Peyer's patch (tissue), 4 donors: ENCODE data around the gene DACH2. TPM values are rescaled to one million over a fixed set of nuclear protein-coding genes. Genes with fewer than 3 reads are reported as not detected.

Source experiments
- DNase-seq, 3 donors: peaks; one replicate each; pipeline ENCODE4 v3.0.0-alpha.2; 2017 to 2019
- H3K27ac ChIP-seq, 4 donors: fragments of 200-600 bp; sonication (generic); one replicate each; pipeline ENCODE4 v1.5.1; 2016 to 2019
- H3K27me3 ChIP-seq, 2 donors: fragments of 200-600 bp; sonication (generic); one replicate each; pipeline ENCODE4 v1.5.1; 2019
- H3K36me3 ChIP-seq, 3 donors: fragments of 200-600 bp; sonication (generic); one replicate each; pipeline ENCODE4 v1.5.1; 2016 to 2019
- H3K4me1 ChIP-seq, 4 donors: fragments of 200-600 bp; sonication (generic); one replicate each; pipeline ENCODE4 v1.5.1; 2016 to 2019
- H3K4me3 ChIP-seq, 4 donors: fragments of 200-600 bp; sonication (generic); 1 replicate in 3 of 4; 2 replicates in 1 of 4; pipeline ENCODE4 v1.5.1; 2016 to 2019; ENCODE audit warnings: mild to moderate bottlenecking in 1 of 4
- H3K9me3 ChIP-seq, 4 donors: fragments of 200-600 bp; sonication (generic); one replicate each; pipeline ENCODE4 v1.5.1; 2016 to 2019; ENCODE audit warnings: mild to moderate bottlenecking in 1 of 4
- POLR2A ChIP-seq, 2 donors: fragments of 450-650 bp; IDR thresholded peaks; one replicate each; pipeline ENCODE4 v1.5.1; 2017; ENCODE audit warnings: antibody characterized with exemption in 2 of 2, mild to moderate bottlenecking in 2 of 2, moderate library complexity in 2 of 2
- total RNA-seq, 4 donors: library from RNA; depleted of rRNA; stranded (reverse); fragments of >200 nt; gene quantifications; one replicate each; pipeline ENCODE4 v1.1.0, GENCODE V29; 2016
- TF ChIP-seq, protein P1 (sequence below), 6 experiments: fragments of 450-650 bp in 4 of 6; fragments of 200-600 bp in 2 of 6; sonication (generic) in 1 of 6; IDR thresholded peaks; one replicate each; pipeline ENCODE4 v1.5.1; 2017 to 2019; ENCODE audit warnings: antibody characterized with exemption in 6 of 6, mild to moderate bottlenecking in 3 of 6, moderate library complexity in 1 of 6

Gene DACH2
- total RNA-seq, 4 donors from 2014 or later, result 5.0 TPM; not detected in 3

DNA sequence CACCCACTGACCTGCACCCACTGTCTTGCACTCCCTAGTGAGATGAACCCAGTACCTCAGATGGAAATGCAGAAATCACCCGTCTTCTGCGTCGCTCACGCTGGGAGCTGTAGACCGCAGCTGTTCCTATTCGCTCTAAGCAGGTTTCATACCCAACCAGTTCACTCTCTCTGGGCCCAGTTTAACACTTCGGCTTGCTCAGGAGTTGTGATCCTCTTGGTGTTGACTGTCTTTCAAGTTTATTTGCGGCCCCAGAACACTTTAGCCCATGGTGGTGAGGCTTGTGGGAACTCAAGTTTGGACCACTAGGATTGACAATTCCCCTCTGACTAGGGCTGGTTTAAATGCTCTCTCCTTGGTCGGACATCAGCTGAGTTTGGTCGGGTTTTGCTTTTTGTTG, 147.0 kb downstream of the DACH2 start:
- no peaks in the 10 kb centered on the region for H3K36me3 ChIP-seq
- H3K27me3 ChIP-seq, result no peaks in the 10 kb centered on the region
- no peaks in the 10 kb centered on the region for H3K9me3 ChIP-seq
- no peak for DNase-seq
- no peaks in the 10 kb centered on the region for H3K4me1 ChIP-seq
- no peak overlapping the region for H3K4me3 ChIP-seq
- no peak overlapping the region for H3K27ac ChIP-seq
- TF ChIP-seq, protein P1, sequence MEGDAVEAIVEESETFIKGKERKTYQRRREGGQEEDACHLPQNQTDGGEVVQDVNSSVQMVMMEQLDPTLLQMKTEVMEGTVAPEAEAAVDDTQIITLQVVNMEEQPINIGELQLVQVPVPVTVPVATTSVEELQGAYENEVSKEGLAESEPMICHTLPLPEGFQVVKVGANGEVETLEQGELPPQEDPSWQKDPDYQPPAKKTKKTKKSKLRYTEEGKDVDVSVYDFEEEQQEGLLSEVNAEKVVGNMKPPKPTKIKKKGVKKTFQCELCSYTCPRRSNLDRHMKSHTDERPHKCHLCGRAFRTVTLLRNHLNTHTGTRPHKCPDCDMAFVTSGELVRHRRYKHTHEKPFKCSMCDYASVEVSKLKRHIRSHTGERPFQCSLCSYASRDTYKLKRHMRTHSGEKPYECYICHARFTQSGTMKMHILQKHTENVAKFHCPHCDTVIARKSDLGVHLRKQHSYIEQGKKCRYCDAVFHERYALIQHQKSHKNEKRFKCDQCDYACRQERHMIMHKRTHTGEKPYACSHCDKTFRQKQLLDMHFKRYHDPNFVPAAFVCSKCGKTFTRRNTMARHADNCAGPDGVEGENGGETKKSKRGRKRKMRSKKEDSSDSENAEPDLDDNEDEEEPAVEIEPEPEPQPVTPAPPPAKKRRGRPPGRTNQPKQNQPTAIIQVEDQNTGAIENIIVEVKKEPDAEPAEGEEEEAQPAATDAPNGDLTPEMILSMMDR (IDR thresholded peaks at IDR 0.05), result no peak
- no peak for TF ChIP-seq POLR2A (IDR thresholded peaks at IDR 0.05)

DNA sequence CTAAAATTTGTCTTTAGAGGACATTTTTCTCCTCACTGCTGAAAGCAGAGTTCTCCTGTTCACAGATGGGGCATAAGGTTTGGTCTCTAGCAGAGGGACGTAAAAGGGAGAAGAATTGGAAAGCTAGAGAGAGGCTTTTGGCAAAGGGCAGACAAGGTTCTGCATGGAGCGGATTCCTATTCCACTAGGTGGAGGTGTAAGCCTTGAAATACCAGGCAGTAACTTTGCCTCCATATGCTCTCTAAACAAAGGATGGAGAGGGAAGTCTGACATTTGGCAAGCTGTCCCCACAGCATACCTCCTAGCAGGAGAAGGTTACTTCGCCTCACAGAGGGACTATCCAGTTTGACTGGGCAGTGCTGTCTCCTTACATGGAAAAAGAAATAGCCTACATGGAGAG, 174.7 kb downstream of the DACH2 start:
- no peak for DNase-seq
- no peak for TF ChIP-seq POLR2A (IDR thresholded peaks at IDR 0.05)
- TF ChIP-seq, protein P1 (IDR thresholded peaks at IDR 0.05), result no peak
- Histone ChIP-seq H3K27ac (no peak overlapping the region), H3K9me3 (peaks cover 0 to 10% (median 0%) of the 10 kb centered on the region in 4 donors), H3K4me3 (no peak overlapping the region), H3K36me3 (no peaks in the 10 kb centered on the region), H3K4me1 (no peaks in the 10 kb centered on the region), H3K27me3 (no peaks in the 10 kb centered on the region)

DNA sequence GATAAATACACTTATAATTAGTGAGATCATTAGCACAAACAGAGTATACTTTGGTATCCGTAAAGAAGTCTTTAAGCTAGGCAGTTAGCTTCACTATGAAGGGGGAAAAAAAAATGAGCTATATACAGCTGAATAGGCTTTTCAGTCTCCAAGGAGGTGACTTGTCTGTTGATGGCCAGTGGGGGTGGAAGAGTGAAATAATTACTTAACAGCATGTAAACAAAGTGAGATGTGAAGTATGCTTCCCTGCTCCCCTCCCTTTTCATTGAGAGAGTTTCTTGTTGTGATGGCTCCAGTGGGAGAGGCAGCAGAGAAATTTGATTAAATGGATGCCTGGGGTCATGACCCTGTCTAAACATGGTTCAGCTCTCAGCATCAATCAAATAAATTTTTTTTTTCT, 180.9 kb downstream of the DACH2 start:
- Histone ChIP-seq H3K36me3 (no peaks in the 10 kb centered on the region), H3K9me3 (no peaks in the 10 kb centered on the region), H3K4me1 (no peaks in the 10 kb centered on the region), H3K4me3 (no peak overlapping the region), H3K27ac (no peak overlapping the region), H3K27me3 (no peaks in the 10 kb centered on the region)
- no peak for DNase-seq
- TF ChIP-seq, protein P1 (IDR thresholded peaks at IDR 0.05), result no peak
- TF ChIP-seq POLR2A (IDR thresholded peaks at IDR 0.05), result no peak

DNA sequence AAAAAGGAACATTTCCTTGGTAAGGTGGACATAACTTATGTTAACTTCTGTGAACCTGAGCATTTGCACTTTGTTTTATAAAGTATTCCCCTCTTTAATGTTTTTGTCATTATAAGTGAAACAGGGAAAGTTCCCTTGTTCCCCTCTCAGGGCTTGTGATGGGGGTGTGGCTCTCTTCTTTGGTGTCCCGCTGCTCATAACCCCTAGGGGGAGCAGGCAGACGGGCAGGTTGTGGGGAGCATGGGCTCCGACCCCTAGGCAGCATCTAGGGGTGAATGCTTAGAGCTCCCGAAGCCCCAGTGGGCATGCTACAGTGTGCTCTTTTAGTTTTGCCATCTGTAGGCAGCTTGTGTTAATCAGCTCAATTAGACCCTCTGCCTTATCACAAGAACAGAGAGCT, 200.4 kb downstream of the DACH2 start:
- Histone ChIP-seq H3K9me3 (no peaks in the 10 kb centered on the region), H3K4me1 (no peaks in the 10 kb centered on the region), H3K36me3 (no peaks in the 10 kb centered on the region), H3K27me3 (no peaks in the 10 kb centered on the region), H3K27ac (no peak overlapping the region), H3K4me3 (no peak overlapping the region)
- no peak for DNase-seq
- TF ChIP-seq, protein P1 (IDR thresholded peaks at IDR 0.05), result no peak
- no peak for TF ChIP-seq POLR2A (IDR thresholded peaks at IDR 0.05)

DNA sequence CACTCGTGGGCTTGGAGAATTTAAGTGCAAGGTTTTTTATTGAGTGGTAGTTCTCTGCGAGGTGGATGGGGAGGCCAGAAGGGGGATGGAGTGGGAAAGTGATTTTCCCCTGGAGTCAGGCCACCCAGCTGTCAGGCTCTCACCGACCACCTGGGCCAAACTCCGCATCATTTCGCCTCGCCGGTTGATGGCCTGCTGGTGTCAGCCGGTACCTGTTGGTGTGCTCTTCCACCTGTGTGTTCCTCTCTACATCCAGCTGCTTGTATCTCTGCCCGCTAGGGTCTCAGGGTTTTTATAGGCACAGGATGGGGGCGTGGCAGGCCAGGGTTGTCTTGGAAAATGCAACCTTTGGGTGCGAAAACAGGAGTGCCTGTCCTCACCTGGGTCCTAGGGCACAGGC, 200.9 kb downstream of the DACH2 start:
- H3K4me3 ChIP-seq, result no peak overlapping the region
- no peak for DNase-seq
- H3K36me3 ChIP-seq, result no peaks in the 10 kb centered on the region
- no peaks in the 10 kb centered on the region for H3K4me1 ChIP-seq
- no peaks in the 10 kb centered on the region for H3K27me3 ChIP-seq
- no peaks in the 10 kb centered on the region for H3K9me3 ChIP-seq
- no peak for TF ChIP-seq POLR2A (IDR thresholded peaks at IDR 0.05)
- TF ChIP-seq, protein P1 (IDR thresholded peaks at IDR 0.05), result no peak
- no peak overlapping the region for H3K27ac ChIP-seq
